ENCODE results near the gene HTR4.

HTR4 gene

DNA sequence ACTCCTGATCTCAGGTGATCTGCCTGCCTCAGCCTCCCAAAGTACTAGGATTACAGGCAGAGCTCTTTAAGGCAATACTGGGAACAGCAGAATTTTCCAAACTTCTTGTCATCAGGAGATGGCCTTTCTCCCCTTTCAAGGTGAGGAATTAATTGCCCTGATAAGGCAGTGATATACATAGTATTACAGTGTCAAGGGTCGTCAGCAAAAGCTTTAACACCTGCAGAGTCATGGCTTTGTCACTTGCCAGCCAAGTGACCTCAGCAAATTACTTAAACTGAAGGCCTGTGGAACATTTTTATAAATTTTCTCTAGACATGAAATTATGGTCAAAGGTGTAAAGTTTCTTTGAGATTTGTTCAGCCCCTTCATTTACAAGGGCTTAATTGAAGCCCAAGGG lies 211.1 kb downstream of the HTR4 start:
- TF ChIP-seq, protein P1, sequence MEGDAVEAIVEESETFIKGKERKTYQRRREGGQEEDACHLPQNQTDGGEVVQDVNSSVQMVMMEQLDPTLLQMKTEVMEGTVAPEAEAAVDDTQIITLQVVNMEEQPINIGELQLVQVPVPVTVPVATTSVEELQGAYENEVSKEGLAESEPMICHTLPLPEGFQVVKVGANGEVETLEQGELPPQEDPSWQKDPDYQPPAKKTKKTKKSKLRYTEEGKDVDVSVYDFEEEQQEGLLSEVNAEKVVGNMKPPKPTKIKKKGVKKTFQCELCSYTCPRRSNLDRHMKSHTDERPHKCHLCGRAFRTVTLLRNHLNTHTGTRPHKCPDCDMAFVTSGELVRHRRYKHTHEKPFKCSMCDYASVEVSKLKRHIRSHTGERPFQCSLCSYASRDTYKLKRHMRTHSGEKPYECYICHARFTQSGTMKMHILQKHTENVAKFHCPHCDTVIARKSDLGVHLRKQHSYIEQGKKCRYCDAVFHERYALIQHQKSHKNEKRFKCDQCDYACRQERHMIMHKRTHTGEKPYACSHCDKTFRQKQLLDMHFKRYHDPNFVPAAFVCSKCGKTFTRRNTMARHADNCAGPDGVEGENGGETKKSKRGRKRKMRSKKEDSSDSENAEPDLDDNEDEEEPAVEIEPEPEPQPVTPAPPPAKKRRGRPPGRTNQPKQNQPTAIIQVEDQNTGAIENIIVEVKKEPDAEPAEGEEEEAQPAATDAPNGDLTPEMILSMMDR (IDR thresholded peaks at IDR 0.05; ENCODE audit: extremely low read depth, missing control alignments) = no peak
- no peak for DNase-seq (ENCODE audit: low spot score)

DNA sequence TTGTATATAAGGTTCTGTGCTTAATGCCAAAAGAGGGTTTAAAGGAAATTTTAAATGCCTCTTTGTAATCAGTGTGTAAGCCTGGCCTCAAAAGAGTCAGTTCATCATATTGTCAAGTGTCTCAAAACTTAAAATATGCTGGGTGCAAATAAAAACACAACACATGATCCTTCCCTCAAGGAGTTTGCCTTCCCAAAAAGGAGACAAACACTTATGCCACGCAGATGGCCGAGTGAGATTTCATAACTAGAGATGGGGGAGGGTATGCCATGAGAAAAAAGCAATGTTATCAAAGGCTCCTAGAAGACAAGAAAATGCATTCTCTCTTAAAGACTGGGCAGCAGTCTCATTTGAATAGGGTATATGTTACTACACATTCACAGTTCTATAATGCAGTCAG lies 215.4 kb downstream of the HTR4 start:
- TF ChIP-seq, protein P1 (IDR thresholded peaks at IDR 0.05; ENCODE audit: extremely low read depth, missing control alignments) = no peak
- DNase-seq (ENCODE audit: low spot score) = no peak

DNA sequence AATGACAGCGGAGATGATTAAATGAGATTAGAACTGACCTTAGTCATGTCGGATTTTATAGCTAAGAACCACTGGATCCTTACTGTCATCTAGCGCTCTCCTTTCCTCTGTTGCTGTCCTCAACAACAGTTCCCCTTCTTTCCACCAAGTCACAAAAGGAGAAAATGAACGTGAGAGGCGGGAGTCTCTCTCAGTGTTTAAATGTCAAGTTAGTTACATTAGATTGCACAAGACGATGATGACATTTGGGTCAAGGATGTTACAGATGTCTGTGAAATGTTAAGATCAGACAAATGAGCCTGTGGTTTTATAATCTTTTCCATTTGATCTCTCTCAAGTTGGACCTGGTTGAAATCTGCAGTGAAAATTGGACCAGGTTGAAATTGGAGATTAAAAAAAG lies 217.1 kb downstream of the HTR4 start:
- TF ChIP-seq, protein P1 (IDR thresholded peaks at IDR 0.05; ENCODE audit: extremely low read depth, missing control alignments) = no peak
- no peak for DNase-seq (ENCODE audit: low spot score)

DNA sequence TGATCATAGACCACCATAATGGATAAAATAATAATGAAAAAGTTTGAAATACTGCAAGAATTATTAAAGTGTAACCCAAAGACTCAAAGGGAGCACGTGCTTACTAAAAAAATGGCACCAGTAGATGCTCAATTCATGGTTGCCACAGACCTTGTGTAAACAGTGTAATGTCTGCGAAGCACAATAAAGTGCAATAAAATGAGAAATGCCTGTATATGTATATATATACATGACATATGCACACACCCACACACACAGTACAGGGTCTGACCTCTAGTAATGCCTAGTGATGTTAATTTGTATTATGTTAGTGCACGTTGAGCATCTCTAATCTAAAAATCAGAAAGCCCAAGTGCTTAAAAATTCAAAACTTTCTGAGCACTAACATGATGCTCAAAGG lies 218.3 kb downstream of the HTR4 start:
- TF ChIP-seq, protein P1 (IDR thresholded peaks at IDR 0.05; ENCODE audit: extremely low read depth, missing control alignments) = no peak
- no peak for DNase-seq (ENCODE audit: low spot score)

DNA sequence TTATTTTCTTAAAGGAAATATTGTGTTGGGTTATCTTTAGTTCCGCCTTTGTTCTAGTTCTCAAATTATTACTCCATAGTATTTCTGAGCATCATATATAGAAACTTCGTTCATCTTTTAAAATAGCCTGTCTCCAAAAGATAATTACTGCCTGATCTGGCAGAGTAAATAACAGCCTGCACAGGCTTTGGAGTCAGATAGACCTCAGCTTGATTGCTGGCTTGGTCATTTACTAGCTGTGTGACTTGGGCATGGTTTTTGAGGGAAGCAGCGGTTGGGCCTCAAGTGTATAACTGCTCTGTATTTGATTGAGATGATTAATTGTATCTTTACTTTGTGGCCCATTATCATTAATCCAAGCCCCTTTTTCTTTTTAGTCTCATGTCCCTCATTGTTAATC lies 220.5 kb downstream of the HTR4 start:
- TF ChIP-seq, protein P1 (IDR thresholded peaks at IDR 0.05; ENCODE audit: extremely low read depth, missing control alignments) = no peak
- DNase-seq (ENCODE audit: low spot score) = no peak

Measured in GM20000 (cell line).